CD4-positive, alpha-beta T cell treated with Interleukin-21 for 1 hour (primary cell): Measurements from ENCODE around the gene SNED1.

ENCODE experiments used
- DNase-seq: peaks from one replicate; pipeline ENCODE4 v3.0.0-alpha.2; 2020

The SNED1 gene

DNA sequence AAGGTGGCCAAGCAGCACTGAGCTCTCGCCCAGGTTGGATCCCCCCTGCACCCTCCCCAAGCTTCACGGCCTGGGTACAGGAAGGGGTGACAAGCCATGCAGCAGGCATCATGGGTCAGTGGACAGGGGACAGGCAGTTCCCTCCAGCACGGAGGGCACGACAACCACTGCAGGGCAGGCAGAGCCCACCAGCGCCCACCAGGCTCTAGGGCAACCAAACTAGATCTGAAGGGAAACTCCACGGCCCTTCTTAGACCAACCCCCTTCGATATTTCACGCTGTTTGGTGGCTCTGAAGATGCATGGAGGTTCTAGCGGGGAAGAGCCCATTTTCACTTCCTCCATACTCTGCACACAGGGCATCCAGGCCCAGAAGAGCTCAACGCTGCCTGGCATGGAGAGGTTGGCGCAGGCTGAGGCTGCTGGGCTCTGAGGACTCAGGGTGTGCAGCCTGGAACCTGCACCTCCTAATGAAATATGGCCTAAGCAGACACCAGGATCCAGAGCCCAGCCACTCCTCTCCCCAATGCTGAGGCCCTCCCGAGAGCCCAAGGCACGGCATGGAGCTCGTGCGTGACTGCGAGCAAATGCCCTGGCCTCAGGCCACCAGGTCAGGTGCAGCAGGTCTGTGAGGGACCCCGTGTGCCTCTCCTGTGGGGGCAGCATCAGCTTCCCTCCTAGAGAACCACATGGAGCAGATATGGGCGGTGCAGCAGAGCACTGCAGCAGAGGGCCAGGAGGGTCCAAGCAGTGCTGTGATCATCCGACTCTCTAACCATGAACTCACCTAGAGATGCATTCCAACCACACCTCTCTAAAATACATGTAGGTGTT is 112.4 kb downstream of the SNED1 start:
- no peak for DNase-seq

DNA sequence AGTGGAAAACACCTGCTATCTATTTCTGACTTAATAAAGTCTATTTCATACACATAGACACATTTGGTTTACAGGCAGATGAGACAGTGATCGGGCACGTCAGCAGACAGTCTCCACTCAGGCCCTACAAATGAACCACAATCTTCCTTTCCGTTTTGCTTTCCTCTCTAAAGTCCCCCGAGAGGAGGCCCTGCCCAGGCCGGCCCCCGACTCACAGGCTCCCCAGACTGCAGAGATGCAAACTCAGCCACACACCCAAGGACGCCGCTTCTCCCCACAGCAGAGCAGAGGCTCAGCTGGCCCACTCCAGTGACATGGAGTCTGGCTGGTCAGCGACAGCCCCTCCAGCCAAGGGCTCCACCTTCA is 113.0 kb downstream of the SNED1 start:
- peak; percentile 46 for DNase-seq

DNA sequence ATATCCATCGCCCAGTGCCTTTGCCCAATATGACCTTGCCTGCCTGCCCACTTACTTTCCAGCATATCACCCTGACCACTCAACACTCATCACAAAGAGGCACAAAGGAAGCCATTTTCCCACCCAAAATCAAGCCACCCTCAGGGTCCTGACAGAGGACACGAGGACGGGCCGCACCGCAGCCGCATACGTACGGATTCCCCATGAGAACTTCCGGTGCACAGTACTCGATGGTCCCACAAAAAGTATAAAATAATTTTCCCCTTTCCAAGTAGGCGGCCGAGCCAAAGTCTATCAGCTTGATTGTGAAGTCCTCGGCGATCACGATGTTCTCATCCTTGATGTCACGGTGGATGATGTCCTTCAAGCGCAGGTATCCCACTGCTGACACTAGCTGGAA is 113.6 kb downstream of the SNED1 start:
- no peak for DNase-seq

- DNase-seq: peak; percentile 66
Observed at GRCh38 chr2:241112592-241112991, 114.2 kb downstream of the SNED1 start.

DNA sequence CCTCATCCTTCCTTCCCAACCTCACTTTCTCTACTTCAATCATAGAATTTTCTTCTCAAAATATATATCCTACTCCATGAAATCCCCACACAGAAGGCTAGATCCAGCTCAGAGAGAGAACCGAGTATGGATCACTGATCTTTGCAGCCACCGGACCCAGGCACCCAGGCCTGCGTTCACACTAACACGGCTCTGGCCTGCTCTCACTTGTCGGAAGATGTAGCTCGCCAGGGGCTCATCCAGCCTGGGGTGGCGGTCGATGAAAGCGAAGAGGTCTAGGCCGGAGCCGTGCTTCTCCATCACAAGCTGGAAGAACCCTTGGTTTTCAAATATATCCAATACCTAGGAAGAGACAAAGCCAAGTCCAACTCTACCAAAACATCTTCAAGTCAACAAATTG is 116.4 kb downstream of the SNED1 start:
- no peak for DNase-seq

DNA sequence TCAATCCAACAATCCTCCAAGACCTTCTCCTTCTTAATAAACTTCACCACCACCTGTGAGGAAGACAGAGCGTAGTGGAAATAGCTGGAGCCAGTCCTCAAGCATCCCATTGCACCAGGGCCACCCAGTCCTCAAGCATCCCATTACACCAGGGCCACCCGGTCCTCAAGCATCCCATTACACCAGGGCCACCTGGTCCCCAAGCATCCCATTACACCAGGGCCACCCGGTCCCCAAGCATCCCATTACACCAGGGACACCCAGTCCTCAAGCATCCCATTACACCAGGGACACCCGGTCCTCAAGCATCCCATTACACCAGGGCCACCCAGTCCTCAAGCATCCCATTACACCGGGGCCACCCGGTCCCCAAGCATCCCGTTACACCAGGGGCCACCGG is 116.9 kb downstream of the SNED1 start:
- DNase-seq: no peak

DNA sequence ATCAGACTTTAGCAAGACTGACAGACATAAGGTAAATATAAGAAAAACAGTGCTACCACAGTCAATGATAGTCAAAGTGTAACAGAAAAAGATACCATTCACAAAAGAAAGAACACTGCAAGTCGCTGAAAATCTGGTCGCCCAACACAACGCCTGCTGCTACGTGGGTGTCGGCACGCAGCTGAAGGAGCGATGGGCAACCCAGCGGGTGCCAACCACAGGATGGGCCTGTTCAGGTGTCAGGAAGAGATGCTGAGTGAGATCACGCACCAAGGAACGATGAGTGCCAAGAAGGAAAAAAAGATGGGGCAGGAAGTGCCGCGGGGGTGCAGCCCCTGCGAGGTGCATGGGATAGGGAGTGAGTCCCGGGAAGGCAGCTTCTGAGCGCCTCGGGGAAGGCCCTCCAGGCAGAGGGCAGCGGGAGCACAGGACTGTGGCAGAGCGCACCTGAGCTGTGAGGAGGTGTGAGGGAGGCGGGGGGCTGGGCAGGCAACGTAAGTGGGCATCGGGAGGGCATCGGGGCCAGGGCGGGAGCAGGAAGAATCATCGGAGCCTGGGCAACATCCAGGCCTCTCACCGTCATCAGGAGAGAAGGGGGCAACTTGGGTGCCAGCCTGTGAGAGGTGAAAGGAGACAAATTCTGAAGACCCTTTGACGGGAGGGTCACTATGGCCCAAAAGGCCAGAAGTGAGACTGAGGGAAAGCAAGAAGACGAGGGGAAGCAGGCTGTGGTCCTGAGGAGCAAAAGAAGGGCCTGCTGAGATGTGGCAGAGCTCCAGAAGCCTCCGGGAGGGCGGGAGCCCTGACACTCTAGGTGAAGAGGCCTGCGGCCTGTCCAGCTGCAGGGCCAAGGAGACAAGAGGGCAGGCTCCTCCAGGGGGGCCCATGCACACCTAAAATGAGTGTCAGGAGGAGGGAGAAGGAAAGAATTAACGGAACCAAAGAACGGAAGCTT is 118.5 kb downstream of the SNED1 start:
- no peak for DNase-seq

DNA sequence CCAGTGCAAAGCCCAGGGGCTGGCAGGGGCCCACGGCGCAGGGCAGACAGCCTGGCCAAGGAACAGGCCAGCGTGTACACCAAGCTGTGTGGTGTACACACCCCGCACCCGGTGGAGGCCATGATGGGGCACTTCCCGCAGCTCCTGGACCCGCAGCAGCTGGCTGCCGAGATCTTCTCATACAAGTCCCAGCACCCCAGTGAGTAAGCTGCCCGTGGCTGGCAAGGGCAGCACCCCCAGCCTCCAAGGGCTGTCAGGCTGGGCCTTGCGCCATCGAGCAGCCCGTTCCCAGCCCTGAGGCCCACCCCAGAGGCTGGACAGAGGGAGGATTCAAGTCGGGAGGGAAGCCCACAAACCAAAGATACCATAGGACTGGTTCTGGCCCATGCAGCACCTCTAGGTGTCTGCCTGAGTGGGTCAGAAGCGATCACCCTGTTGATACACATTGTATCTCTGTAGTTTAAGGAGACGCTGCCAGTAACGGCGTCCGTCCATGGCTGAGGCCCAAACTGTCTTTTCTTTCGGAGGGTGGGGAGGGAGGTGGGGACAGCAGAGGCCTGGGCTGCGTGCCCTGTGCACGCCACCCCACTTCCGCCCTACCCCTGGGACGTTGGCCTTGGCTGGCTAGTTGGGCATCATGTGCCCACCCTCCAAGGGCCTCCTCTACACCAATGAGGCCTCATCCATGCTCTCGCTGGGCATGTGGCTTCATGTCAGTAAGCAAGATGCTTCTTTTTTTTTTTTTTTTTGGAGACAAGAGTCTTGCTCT is 120.5 kb downstream of the SNED1 start:
- no peak for DNase-seq

- DNase-seq: no peak
Observed at GRCh38 chr2:241120440-241120839, 122.0 kb downstream of the SNED1 start.

GRCh38 chr2:241121008-241121407 is 122.6 kb downstream of the SNED1 start:
- DNase-seq: no peak

DNA sequence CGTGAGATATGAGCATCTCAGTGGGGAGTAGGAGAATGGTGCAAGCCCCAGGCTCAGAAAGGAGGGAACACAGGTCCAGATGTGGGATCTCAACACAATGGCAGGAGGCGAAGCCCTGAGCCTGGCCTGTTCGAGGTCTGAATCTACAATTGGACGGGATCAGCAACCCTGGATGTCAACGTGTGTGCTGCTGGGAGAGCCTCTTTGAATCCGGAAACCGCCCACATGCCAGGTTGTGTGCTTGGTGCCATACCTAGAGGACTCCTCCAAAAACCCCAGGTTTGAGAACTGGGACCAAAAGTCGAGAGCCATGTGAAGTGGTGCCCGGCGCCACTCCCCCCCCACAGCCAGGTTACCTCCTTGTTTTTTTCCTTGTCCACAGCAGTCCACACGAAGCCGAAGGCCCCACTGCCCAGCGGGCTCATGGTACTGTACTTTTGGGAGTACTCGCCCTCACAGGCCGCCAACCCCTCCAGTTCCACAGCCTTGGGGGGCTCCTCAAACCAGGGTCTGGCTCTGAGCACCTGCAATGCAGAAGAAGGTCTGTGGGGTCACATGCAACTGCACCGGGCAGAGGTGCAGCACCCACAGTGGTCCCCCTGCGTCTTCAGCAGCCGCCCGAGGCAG is 124.1 kb downstream of the SNED1 start:
- DNase-seq: no peak

GRCh38 chr2:241123816-241124536 is 125.6 kb downstream of the SNED1 start:
- DNase-seq: peak; percentile 66

DNA sequence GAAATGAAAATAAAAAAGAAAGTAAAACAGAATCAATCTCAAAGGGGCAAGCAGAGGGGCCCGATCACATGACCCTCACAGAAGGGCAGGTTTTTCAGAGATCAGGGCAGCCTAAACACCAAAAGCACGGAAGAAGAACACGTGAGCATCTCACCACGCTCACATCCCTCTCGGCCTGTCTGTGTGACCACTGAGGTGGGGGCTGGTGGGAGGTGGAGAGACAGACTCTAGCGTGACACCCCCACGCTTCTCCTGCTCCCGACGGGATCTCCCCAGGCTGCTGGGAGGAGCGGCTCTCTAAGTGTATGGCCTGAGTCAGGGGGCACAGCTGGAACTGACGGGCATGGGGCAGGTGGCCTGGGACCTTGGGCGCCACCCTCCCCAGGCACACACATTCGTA is 127.2 kb downstream of the SNED1 start:
- DNase-seq: no peak

DNA sequence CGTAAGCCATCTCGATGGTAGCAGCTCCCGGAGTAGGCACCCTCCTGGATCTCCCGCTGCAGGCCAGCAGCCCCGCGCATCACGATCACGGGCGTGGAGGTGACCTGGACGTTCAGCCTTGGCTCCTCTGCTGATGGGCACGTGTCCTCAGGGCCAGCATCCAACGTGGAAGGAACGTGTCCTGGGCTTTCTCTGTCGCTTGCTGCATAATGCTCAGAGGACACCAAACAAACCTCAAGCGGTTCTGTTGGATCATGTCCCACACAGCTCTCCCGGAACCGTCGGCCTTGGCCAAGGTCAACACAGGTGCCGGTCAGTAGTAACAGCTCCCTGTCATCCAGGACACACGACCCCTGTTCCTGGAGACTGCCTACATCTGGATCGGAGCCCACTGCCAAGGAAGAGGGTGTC is 127.8 kb downstream of the SNED1 start:
- DNase-seq: no peak

DNA sequence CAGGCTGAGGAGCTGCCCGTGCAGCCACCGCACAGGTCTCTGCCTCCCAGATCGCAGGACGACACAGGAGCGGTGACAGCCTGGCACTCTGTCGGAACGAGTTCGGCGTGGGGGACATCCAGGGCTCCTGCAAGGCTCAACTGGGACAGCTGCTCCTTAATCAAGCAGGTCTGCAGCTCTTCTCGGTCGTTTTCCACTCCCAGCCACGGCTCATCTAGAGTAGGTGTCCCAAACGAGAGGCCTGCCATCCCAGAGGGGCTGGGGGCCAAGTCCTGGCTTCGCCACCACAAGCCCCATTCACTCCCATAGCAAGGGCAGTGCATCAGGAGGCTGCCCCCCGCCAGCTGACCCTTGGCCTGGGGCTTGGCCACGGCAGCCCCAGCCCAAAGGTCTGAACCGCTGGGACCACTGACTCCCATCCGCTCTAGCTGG is 128.4 kb downstream of the SNED1 start:
- no peak for DNase-seq

GRCh38 chr2:241128266-241128665 is 129.8 kb downstream of the SNED1 start:
- DNase-seq: no peak

- DNase-seq: no peak
Observed at GRCh38 chr2:241129086-241129871, 130.9 kb downstream of the SNED1 start.

DNA sequence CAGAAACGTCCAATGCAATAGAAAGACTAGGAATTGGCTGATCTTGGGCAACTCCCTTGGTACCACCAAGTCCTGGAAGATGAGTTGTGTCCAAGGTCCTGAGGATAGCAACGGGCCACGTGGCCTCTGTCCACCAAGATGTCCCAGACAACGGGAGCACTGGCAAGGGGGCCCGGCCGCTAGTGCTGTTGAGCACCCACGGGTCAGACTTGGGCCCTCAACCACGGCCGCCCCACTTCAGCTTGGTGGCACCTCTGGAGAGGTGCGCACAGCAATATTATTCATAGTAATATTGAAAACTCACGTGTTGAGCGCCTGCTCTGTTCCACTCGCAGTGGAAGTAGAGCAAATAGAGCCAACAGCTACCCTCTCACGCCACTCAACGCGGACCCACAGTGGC is 131.9 kb downstream of the SNED1 start:
- no peak for DNase-seq

DNA sequence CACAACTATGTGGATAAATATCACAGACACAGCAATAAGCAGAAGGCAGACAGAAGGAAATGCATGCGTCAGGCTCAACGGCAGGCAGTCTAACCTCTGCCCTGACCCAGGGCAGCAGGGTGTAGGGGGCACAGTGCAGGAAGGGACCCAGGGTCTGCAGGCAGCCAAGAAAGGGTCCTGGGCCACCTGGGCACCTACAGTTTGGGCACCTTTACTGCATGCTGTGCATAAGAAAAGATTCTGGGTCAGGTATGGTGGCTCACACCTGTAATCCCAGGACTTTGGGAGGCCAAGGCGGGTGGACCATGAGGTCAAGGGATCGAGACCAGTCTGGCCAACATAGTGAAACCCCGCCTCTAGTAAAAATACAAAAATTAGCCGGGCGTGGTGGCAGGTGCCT is 133.1 kb downstream of the SNED1 start:
- no peak for DNase-seq

GRCh38 chr2:241132538-241133435 is 134.4 kb downstream of the SNED1 start:
- DNase-seq: no peak
